Pericardium fibroblast (primary cell): Measurements from ENCODE around the gene PCDHGA11. TPM values are rescaled to one million over a fixed set of nuclear protein-coding genes. Genes with fewer than 3 reads are reported as not detected.

Experiments
- total RNA-seq: library from RNA; depleted of rRNA; stranded (reverse); fragments of >200 nt; gene quantifications from 2 replicates; pipeline ENCODE4 v1.2.3, GENCODE V29; 2015

PCDHGA11 gene
- total RNA-seq: 11.7 and 12.9 TPM in 2 replicates

GRCh38 chr5:141420855-141421488 lies at the start of gene PCDHGA11:
TSS of gene PCDHGA11 (plus strand) at chr5:141421051. CDS start at chr5:141421228, 177 bp downstream.

GRCh38 chr5:141373673-141374317 lies 47.1 kb upstream of the PCDHGA11 start, which contains the start of gene PCDHGA6:
TSS of gene PCDHGA6 (plus strand) at chr5:141373891. CDS start at chr5:141374084, 193 bp downstream.

GRCh38 chr5:141382469-141383294 lies 38.2 kb upstream of the PCDHGA11 start, which contains the start of gene PCDHGA7:
TSS of gene PCDHGA7 (plus strand) at chr5:141382742. CDS start at chr5:141382900, 158 bp downstream.

GRCh38 chr5:141387557-141388311 lies 33.1 kb upstream of the PCDHGA11 start, which contains the start of gene PCDHGB4:
TSS of gene PCDHGB4 (plus strand) at chr5:141387698. CDS start at chr5:141387885, 187 bp downstream.

GRCh38 chr5:141392429-141393198 lies 28.2 kb upstream of the PCDHGA11 start, which contains the start of gene PCDHGA8:
TSS of gene PCDHGA8 (plus strand) at chr5:141392633. CDS start at chr5:141392814, 181 bp downstream.

GRCh38 chr5:141397756-141398551 lies 22.9 kb upstream of the PCDHGA11 start, which contains the start of gene PCDHGB5:
TSS of gene PCDHGB5 (plus strand) at chr5:141397947. CDS start at chr5:141398128, 181 bp downstream.

DNA sequence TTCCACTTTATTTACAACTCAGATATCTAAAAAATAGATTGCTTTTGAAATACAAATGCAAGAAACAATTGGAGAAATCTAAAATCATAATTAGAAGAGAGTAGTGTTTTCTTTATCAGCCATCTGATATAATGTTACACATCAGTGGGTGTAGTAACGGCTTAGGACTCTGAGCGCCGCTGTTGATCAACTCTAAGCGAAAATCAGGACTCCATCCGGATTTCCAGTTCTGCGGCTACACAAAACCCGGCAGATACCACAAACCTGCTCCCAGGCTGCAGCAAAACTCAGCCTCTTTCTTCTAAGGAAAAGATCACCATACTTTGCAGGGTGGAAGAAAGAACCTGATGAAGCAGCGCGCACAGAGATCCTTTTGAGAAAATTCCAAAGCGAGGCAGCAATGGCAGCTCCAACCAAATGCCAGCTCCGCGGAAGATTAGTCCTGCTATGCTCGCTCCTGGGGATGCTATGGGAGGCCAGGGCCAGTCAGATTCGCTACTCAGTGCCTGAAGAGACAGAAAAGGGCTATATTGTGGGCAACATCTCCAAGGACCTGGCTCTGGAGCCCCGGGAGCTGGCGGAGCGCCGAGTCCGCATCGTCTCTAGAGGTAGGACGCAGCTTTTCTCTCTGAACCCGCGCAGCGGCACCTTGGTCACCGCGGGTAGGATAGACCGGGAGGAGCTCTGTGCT lies 18.2 kb upstream of the PCDHGA11 start, which contains the start of gene PCDHGA9:
Gene PCDHGA9 (plus strand): TSS at position 226 of the 691 bp plus-strand sequence. CDS start 175 bp downstream, at position 401.

DNA sequence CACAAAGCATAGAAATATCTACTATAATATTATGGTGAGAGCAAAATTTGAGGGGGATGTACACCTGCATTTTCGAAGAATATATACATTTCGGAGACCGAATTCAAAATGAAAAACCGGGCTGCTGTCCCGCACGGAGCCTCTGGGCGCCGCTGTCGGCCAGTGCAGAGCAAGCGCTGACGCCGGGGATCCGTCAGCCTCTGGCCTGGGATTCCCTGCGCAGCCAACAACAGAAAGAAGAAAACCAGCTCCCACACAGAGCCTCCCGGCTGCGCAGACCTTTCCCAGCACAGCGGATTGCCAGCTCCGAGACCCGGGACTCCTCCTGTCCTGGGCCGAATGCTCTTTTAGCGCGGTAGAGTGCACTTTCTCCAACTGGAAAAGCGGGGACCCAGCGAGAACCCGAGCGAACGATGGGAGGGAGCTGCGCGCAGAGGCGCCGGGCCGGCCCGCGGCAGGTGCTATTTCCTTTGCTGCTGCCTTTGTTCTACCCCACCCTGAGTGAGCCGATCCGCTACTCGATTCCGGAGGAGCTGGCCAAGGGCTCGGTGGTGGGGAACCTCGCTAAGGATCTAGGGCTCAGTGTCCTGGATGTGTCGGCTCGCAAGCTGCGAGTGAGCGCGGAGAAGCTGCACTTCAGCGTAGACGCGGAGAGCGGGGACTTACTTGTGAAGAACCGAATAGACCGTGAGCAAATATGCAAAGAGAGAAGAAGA lies 12.9 kb upstream of the PCDHGA11 start, which contains the start of gene PCDHGB6:
Gene PCDHGB6 (plus strand): TSS at position 232 of the 716 bp plus-strand sequence. CDS start 182 bp downstream, at position 414.

DNA sequence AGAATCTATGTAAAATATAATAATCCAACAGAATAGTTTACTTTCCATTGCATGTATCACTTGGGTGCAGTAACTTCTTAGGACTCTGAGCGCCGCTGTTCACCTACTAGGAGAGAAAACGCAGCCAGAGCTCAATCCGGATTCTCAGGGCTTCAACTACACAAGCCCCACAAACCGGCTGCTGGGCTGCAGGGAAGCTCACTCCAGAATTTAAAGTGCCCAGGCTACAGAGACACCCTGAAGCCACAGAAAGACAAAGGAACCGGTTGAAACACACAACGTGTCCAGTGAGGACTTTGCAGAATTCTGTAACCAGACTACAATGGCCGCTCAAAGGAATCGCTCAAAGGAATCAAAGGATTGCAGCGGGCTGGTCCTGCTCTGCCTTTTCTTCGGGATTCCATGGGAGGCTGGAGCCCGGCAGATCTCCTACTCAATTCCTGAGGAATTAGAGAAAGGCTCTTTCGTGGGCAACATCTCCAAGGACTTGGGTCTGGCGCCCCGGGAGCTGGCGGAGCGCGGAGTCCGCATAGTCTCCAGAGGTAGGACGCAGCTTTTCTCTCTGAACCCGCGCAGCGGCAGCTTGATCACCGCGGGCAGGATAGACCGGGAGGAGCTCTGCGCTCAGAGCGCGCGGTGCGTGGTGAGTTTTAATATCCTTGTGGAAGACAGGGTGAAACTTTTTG lies 7.9 kb upstream of the PCDHGA11 start, which contains the start of gene PCDHGA10:
Gene PCDHGA10 (plus strand): TSS at position 134 of the 686 bp plus-strand sequence. CDS start 189 bp downstream, at position 323.

GRCh38 chr5:141417494-141418172 lies 3.2 kb upstream of the PCDHGA11 start, which contains the start of gene PCDHGB7:
TSS of gene PCDHGB7 (plus strand) at chr5:141417677. CDS start at chr5:141417860, 183 bp downstream.

GRCh38 chr5:141430332-141431113 lies 9.7 kb downstream of the PCDHGA11 start, which contains the start of gene PCDHGA12:
TSS of gene PCDHGA12 (plus strand) at chr5:141430507. CDS start at chr5:141430760, 253 bp downstream.

Other genes starting within 250 kb of the PCDHGA11 start
- gene PCDHB7, start 248.4 kb upstream of the PCDHGA11 start, total RNA-seq: 0.23 and 0.34 TPM in 2 replicates
- not detected in 2 replicates for gene PCDHB8, start 243.3 kb upstream of the PCDHGA11 start, total RNA-seq
- gene PCDHB16, start 238.7 kb upstream of the PCDHGA11 start, total RNA-seq: under 0.01 and 1.1 TPM in 2 replicates
- gene PCDHB9, start 233.9 kb upstream of the PCDHGA11 start, total RNA-seq: 0.23 and 0.43 TPM in 2 replicates
- gene PCDHB10, start 228.7 kb upstream of the PCDHGA11 start, total RNA-seq: 0.12 and 0.17 TPM in 2 replicates
- 0.12 TPM in 1 of 2 replicates, not detected in the other for gene PCDHB11, start 221.4 kb upstream of the PCDHGA11 start, total RNA-seq
- under 0.01 and 0.26 TPM in 2 replicates for gene PCDHB12, start 212.3 kb upstream of the PCDHGA11 start, total RNA-seq
- 0.35 and 0.43 TPM in 2 replicates for gene PCDHB13, start 207.1 kb upstream of the PCDHGA11 start, total RNA-seq
- 0.70 TPM in 1 of 2 replicates, not detected in the other for gene PCDHB14, start 197.7 kb upstream of the PCDHGA11 start, total RNA-seq
- under 0.01 and 0.12 TPM in 2 replicates for gene PCDHB15, start 175.7 kb upstream of the PCDHGA11 start, total RNA-seq
- gene SLC25A2, start 117.0 kb upstream of the PCDHGA11 start, total RNA-seq: not detected in 2 replicates
- 34.3 and 45.5 TPM in 2 replicates for gene TAF7, start 100.3 kb upstream of the PCDHGA11 start, total RNA-seq
- 0.35 and 0.85 TPM in 2 replicates for gene PCDHGA1, start 90.5 kb upstream of the PCDHGA11 start, total RNA-seq
- 2.2 and 3.5 TPM in 2 replicates for gene PCDHGA2, start 82.3 kb upstream of the PCDHGA11 start, total RNA-seq
- 1.8 and 4.4 TPM in 2 replicates for gene PCDHGA3, start 77.2 kb upstream of the PCDHGA11 start, total RNA-seq
- gene PCDHGB1, start 71.0 kb upstream of the PCDHGA11 start, total RNA-seq: 0.82 and 0.94 TPM in 2 replicates
- gene PCDHGA4, start 66.0 kb upstream of the PCDHGA11 start, total RNA-seq: 2.8 and 3.9 TPM in 2 replicates
- 0.77 and 3.3 TPM in 2 replicates for gene PCDHGB2, start 61.1 kb upstream of the PCDHGA11 start, total RNA-seq
- gene PCDHGA5, start 56.9 kb upstream of the PCDHGA11 start, total RNA-seq: 0.68 and 2.1 TPM in 2 replicates
- gene PCDHGB3, start 50.8 kb upstream of the PCDHGA11 start, total RNA-seq: 0.58 and 1.8 TPM in 2 replicates
- gene PCDHGA6, start 47.2 kb upstream of the PCDHGA11 start, total RNA-seq: 3.7 and 4.3 TPM in 2 replicates
- 4.4 and 5.1 TPM in 2 replicates for gene PCDHGA7, start 38.3 kb upstream of the PCDHGA11 start, total RNA-seq
- 11.6 and 12.8 TPM in 2 replicates for gene PCDHGB4, start 33.4 kb upstream of the PCDHGA11 start, total RNA-seq
- 0.70 and 1.4 TPM in 2 replicates for gene PCDHGA8, start 28.4 kb upstream of the PCDHGA11 start, total RNA-seq
- 19.2 and 23.3 TPM in 2 replicates for gene PCDHGB5, start 23.1 kb upstream of the PCDHGA11 start, total RNA-seq
- 1.4 and 2.5 TPM in 2 replicates for gene PCDHGA9, start 18.3 kb upstream of the PCDHGA11 start, total RNA-seq
- gene PCDHGB6, start 13.0 kb upstream of the PCDHGA11 start, total RNA-seq: 0.93 and 1.4 TPM in 2 replicates
- 6.9 and 8.6 TPM in 2 replicates for gene PCDHGA10, start 8.1 kb upstream of the PCDHGA11 start, total RNA-seq
- gene PCDHGB7, start 3.4 kb upstream of the PCDHGA11 start, total RNA-seq: 8.3 and 12.5 TPM in 2 replicates
- gene PCDHGA12, start 9.5 kb downstream of the PCDHGA11 start, total RNA-seq: 18.8 and 27.2 TPM in 2 replicates
- 55.5 and 77.5 TPM in 2 replicates for gene PCDHGC3, start 54.9 kb downstream of the PCDHGA11 start, total RNA-seq
- 0.23 and 0.26 TPM in 2 replicates for gene PCDHGC4, start 64.0 kb downstream of the PCDHGA11 start, total RNA-seq
- 0.43 and 0.58 TPM in 2 replicates for gene PCDHGC5, start 68.0 kb downstream of the PCDHGA11 start, total RNA-seq
- gene DIAPH1, start 197.9 kb downstream of the PCDHGA11 start, total RNA-seq: 20.5 and 27.1 TPM in 2 replicates
- 39.7 and 53.9 TPM in 2 replicates for gene HDAC3, start 215.8 kb downstream of the PCDHGA11 start, total RNA-seq
- 3.5 and 4.4 TPM in 2 replicates for gene RELL2, start 215.9 kb downstream of the PCDHGA11 start, total RNA-seq
- gene FCHSD1, start 230.4 kb downstream of the PCDHGA11 start, total RNA-seq: 19.7 and 23.1 TPM in 2 replicates